GM18861 (cell line): ENCODE data around the gene ZNF157.
"Not testable (repeated sequence)": the region's sequence is repeated elsewhere in the genome, so short reads cannot be mapped to it uniquely, and the experiment has no call there.

Source experiments
- ATAC-seq: cut with Tn5 transposase; IDR thresholded peaks from one replicate; pipeline ENCODE4 v1.9.1; 2021; ENCODE audit not compliant: unreplicated experiment

ZNF157 gene

DNA sequence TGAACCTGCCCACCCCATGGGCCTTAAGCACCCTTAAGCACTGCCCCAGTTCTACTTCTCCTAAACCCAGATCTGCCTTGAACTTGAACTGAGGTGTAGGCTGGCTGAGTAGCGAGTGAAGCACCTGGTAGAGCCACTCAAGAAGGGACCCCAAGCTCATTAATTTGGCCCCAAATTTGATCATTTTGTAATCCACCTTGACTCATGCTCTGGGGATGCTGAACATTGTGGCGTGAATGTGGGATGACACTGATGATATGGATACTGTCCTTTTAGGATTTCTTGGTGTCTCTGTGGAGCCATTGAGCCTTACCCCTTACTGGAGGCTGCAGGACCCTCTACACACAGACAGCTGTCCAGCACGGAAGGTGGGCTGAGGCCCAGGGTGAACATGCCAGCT lies at the start of gene ZNF157:
ZNF157 (plus strand) TSS at position 301 of the 400 bp plus-strand sequence; CDS start at position 392, 91 bp downstream.
- no peak for ATAC-seq

DNA sequence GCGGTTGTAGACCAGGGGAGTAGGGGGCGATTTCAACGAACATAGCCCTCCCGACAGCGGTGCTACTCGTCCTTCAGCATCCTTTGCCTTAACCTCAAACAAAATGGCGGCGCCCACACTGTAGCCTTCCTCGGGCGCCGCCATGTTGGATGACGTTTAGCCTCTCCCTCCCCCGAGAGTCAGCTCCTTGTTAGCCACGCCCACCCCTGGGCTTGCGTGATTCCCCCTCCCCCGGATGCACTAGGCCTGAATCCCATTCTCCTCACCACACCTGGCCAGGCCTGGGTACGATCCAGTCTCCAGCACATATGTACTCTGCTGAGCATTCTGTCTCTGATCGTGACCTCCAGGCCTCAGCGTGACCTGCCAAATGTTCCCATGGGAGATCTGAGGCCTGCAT lies 49.0 kb upstream of the ZNF157 start:
- no peak for ATAC-seq

DNA sequence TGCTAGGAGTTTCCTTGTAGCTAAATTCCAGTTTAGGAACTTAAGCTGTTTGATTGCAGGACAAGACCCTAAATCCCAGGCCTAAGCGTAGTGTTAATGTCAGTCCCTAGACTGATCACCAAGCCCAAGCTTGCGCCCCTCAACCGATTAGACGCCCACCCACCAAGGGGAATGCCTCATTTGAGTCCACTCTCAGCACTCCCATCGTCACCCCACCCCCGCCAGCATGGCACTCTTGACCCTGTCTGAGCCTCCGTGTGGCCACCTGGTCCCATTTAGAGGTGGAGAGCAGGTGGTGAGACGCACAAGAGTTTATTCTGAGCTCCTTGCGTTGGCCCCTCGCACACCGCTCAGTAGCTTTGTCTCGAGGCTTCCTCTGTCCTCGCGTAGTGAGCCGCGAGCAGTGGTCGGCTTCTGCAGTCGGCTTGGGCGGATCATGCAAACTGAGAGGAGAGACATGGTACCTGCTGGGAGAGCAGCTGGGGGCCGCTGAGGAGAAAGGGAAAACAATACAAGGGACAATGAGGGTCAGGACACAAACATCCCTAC lies 48.5 kb upstream of the ZNF157 start:
- ATAC-seq, result no peak

DNA sequence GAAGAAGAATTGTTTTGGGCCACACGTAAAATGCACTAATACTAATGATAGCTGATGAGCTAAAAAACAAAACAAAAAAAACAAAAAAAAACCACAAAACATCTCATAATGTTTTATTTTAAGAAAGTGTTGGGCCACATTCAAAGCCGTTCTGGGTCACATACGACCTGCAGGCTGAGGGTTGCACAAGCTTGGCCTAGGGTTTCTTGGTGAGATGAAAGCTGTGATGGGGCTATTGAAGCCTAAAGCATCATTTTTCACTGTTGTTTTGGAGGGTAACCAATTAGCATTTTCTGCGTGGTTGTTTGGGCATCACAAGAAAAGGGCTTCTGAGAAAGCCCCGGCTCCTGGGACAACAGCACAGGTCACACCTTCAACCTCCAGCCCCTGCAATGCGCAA lies 42.5 kb upstream of the ZNF157 start:
- ATAC-seq, result no peak

DNA sequence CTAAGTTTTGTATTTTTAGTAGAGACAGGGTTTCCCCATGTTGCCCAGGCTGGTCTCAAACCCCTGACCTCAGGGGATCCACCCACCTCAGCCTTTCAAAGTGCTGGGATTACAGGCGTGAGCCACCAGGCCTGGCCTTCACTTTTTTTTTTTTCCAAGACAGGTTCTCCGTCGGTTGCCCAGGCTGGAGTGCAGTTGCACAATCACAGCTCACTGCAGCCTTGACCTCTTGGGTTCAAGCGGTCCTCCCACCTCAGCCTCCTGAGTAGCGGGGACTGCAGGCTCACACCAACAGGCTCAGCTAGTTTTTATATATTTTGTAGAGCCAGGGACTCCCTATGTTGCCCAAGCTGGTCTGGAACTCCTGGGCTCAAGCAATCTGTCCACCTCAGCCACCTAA lies 37.6 kb upstream of the ZNF157 start:
- ATAC-seq, result not testable (repeated sequence)

DNA sequence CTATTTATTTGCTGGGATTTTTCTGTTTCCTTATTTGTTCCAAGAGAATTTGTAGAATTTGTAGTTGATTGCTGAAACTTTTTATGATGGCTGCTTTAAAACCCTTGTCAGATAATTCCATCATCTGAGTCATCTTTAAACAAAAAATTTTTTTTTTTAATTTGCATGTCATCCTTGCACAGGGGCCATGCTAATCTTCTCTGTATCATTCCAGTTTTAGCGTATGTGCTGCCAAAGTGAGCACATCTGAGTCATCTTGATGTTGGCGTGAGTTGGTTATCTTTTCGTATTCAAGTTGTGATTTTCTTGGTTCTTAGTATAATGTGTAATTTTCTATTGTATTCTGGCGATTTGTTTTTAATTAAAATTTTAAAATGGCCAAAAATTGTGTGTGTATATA lies 18.7 kb upstream of the ZNF157 start:
- no peak for ATAC-seq

DNA sequence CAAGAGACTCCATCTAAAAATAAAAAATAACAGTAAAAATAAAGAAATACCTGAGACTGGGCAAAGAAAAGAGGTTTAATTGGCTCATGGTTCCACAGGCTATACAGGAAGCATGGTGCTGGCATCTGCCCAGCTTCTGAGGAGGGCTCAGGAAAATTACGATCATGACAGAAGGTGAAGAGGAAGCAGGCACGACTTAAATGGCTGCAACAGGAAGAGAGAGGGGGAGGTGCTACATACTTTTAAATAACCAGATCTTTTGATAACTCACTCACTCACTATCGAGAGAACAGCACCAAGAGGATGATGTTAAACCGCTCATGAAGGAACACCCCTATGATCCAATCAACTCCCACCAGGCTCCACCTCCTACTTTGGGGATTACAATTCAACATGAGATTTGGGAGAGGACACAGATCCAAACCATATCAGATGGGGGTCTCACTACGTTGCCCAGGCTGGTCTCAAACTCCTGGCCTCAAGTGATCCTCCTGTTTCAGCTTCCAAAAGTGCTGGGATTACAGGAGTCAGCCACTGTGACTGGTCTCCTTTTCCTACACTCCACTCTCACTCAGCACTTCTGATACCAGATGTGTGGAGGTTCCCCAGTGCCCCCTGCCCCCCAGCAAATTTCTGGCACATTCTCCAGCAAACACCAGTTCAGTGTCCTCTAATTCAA lies 11.9 kb upstream of the ZNF157 start:
- no peak for ATAC-seq

DNA sequence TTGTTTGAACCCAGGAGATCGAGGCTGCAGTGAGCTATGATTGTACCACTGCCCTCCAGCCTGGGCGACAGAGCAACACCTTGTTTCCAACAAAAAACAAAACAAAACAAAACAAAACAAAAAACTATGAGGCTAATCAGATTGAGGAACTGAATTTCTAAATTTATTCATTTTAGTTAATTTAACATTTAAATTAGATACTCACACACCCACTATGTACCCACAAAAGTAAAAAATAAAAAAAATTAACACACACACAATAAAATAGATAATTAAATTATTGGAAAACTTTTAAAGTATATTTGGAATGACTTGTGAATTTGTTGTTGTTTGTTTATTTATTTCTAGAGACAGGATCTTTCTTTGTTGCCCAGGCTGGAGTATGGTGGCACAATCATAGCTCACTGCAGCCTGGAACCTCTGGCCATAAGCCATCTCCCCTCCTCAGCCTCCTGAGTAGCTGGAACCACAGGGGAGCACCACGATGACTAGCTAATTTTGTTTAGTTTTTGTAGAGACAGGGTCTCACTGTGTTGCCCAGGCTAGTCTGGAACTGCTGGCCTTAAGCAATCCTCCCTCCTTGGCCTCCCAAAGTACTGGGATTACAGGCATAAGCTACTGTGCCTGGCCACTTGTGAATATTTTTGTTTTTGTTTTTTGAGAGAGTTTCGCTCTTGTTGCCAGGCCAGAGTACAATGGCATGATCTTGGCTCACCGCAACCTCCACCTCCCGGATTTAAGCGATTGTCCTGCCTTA lies 9.8 kb upstream of the ZNF157 start:
- ATAC-seq, result no peak

DNA sequence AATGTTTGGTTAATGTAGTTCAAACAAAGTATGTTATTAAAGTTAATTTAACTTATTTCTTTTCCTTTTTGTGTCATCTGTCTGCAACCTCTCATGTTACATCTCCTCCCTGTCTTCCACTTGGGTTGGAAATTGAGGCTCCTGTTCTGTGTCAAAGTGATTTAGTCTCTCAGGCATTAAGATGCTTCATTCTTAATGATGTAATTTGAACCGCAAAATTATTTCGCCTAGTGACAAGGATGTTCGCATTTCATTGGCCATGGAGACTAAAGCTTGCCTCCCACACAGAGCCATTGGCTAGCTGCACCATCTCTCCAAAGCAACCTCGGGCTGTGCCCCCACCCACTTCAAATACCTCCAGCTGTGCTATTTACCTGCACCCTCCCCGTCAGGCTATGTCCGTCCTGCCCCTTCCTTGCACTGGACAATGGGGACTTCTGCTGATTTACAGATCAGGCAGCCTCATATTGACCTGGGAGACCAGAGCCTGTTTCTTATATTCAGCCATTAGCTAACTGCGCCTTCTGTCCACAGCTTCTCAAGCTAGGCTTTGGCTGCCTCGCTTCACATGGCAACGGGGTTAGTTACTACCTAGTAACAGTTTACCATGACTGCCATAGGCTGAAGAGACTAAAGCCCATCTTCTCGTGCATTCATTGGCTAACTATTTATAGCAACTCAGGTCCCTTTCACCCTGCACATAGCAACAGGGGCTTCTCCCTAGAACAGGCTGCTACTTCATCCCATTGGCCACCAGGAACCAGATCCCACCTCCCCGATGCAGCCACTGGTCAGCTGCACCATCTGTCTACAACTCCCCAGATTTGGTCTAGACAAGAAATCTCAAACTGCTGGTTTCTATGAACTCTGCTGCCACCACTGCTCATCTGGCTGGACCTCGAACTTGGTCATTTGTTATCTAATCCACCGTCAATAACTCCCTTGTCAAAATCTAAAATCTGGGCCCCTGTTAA lies 8.6 kb upstream of the ZNF157 start:
- ATAC-seq, result peak; percentile 80

DNA sequence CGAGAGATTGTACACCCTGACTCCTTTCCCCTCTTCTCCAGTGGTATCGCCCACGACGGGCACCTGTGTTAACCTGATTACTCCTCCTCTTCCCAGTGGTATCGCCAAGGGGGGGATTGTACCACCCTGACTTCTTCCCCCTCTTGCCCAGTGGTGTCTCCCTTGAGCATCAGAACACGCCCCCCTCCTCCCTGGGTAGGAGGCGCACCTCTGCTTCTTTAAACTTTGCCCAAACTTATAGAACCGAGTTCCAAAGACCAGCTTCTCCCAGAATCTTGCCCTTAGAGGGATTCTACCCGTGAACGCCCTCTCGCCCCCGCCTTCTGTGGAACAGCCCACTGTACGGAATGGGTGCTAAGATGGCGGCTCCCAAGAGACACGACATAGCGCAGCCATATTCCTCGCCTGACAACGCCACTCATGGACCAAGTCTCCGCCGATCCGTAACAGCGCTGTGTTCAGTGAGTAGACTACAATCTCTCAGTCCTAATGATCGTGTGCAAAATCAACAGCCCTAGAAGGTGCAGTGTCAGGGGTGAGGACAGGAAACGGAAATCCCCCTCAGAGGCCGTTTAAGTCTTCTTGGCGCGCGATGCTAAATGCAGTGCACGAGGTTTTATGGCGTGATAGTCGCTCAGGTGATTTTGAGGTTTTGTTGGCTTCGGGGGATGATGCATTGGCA lies 4.2 kb upstream of the ZNF157 start:
- ATAC-seq, result no peak

DNA sequence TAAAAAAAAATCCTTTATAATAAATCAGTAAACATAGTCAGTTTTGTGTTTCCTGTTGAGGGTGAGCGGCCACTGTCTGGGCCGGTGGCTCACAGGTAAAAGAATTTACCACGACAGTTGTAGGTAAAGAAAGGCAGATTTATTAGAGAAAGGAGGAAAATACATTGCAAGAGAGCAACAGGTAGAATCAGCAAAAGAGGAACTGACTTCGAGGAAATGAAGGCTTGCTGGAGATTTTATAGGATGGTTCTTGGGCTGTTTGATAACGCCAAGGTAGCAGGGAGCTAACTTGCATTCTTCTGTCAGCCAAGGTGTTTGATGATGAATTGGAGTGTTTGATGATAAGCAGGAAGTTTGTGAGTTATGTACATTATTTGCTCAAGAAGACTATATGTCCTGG lies 2.8 kb downstream of the ZNF157 start:
- no peak for ATAC-seq

DNA sequence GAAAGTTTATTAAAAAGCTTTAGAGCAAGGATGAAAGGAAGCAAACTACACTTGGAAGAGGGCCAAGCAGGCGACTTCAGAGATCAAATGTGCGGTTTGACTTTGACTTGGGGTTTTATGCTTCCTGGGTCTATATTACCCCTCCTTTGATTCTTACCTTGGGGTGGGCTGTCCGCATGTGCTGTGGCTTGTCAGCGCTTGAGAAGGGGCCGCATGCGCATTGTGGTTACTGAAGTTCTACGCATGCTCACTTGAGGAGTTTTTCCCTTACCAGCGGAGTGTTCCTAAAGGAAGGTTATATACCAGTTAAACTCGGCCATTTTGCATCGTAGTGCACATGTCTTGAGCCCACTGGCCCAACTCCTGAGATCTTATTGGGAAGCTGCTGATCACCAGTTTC lies 9.9 kb downstream of the ZNF157 start:
- ATAC-seq, result no peak

DNA sequence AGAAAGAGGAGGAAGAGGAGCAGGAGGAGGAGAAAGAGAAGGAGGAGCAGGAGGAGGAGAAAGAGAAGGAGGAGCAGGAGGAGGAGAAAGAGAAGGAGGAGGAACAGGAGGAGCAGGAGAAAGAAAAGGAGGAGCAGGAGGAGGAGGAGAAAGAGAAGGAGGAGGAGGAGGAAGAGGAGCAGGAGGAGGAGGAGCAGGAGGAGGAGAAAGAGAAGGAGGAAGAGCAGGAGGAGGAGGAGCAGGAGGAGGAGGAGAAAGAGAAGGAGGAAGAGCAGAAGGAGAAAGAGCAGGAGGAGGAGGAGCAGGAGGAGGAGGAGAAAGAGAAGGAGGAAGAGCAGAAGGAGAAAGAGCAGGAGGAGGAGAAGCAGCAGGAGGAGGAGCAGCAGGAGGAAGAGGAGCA lies 10.5 kb downstream of the ZNF157 start:
- not testable (repeated sequence) for ATAC-seq

DNA sequence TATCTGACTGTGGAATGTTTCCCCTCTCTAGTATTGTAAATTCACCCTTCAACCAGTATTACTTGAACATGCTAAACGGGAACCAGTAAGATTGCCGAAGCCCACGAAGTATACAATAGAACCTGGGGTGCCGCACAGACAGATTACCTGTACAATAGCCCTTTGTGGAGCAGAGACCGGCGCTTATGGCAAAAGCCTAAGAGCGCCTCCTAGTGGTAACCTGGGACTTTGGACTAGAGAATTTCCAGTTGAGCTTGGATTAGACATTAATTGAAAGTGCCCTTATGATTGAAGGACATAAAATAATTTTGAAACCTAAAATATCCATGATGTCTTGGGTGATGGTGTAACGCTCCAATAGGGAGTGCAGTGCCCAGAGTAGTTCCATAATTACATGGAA lies 14.1 kb downstream of the ZNF157 start:
- ATAC-seq, result no peak

DNA sequence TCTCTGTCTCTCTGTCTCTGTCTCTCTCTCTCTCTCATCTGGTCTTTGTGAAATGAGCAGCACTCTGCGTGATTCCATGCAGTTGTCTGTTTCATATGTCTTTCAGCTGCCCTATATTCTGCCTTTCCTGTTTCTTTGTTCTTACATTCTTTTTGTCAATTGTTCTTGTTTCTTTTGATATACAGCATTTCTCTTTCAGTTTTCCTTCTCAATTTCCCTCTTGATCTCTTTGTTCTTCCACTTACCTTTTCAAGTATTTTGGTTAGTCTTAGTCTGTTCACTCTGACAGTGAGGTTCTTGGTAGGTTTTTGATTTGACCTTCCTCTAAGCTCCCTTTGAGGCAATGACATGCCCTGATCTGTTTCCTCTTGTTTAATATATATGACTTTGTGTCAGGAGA lies 20.4 kb downstream of the ZNF157 start:
- no peak for ATAC-seq

DNA sequence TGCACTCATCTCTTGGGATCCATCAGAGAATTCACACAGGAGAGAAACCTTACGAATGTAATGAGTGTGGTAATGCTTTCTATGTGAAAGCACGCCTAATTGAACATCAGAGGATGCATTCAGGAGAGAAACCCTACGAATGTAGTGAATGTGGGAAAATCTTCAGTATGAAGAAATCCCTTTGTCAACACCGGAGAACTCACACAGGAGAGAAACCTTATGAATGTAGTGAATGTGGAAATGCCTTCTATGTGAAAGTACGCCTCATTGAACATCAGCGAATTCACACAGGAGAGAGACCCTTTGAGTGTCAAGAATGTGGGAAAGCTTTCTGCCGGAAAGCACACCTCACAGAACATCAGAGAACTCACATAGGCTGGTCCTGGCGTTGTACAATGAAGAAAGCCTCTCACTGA lies 42.8 kb downstream of the ZNF157 start:
- ATAC-seq, result no peak

DNA sequence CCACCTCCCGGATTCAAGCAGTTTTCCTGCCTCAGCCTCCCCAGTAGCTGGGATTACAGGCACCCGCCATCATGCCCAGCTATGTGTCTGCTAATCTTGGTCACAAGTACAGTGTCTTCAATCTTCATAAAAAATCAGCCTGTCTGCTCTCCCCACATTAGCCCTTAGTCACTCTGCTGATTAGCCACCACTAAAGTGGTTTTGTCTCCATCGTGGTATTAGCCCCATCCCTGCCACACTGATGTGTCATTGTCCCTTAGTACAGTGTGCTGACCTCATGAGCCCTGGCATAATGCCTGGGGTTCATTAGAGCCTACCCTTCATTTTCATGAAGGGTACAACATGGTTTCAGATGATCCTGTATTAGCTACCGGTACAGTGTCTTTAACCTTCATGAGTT lies 49.9 kb downstream of the ZNF157 start:
- ATAC-seq, result no peak

DNA sequence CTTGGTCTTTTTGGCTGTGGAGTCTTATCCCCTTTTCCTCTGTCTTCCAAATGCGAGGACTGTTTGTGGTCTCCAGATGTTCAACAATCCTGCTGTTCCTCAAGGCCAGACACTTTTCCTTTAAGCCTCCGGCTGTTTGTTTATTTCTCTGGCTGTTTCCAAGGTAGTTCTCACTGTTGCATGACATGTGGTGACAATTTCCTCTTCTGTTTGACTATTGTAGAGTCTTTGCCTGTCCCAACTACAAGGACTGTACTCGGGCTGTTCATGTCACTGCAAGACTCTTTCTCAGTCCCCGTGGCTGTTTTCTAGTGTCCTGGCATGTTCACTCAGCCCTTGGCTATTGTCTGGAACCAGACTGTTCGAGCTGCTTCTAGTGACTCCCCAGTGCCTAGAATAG lies 50.6 kb downstream of the ZNF157 start:
- no peak for ATAC-seq

DNA sequence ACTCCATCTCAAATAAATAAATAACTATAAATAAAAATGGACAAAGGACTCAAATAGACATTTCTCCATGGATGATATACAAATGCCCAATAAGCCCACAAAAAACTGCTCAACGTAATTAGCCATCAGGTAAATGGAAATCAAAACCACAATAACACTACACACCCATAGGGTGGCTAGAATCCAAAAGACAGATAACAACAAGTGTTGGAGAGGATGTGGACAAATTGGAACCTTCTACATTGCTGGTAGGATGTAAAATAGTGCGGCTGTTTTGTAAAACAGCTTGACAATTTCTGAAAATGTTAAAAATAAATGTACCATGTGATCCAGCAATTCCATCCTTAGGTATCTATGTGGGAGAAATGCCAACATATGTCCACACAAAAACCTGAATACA lies 52.1 kb downstream of the ZNF157 start:
- ATAC-seq, result no peak

DNA sequence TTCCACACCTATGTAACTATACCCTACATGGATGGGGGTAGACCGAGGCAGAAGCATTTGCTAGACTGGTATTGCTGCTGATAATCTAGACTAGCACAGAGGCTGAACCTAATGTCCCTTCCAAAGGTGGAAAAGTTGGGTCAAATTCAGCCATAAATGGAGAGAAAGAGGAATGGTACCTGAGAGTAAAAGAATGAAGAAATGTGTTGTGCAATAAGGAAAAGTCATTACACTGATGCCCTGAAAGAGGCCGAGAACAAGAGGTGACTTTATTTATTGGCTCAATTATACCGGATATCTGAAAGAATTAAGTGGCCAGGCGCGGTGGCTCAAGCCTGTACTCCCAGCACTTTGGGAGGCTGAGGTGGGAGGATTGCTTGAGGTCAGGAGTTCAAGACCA lies 60.5 kb downstream of the ZNF157 start:
- no peak for ATAC-seq

DNA sequence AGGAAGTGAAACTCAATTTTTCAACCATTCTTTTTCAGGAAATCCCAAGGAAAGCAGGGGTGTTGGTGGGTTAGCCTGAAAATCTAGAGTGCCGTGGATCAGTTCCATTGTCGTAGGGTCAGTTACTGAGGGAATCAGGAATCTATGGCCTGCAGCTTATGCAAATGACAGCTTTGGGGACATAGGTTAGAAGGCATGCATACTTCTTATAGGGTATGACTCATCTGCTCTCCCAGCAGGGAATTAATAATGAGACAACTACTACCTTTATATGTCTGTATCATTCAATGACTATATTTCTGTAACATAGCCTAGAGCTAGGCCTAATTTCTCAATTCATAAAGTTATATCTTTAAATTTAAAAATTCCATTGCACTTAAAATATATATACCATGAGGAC lies 76.1 kb downstream of the ZNF157 start:
- ATAC-seq, result no peak
